ENCODE results near the gene ZNF544.

The ZNF544 gene

GRCh38 chr19:58291943-58292342, 63.2 kb downstream of the ZNF544 start:
- H3K79me2 ChIP-seq = peaks cover 16% of the 10 kb centered on the region
- TF ChIP-seq CTCF (IDR thresholded peaks at IDR 0.05) = no peak
- H2AFZ ChIP-seq = no peak overlapping the region
- no peak overlapping the region for H3K4me2 ChIP-seq (ENCODE audit: low read length)
- H3K36me3 ChIP-seq (ENCODE audit: control insufficient read depth, insufficient read depth, low read length) = no peaks in the 10 kb centered on the region
- H3K9me3 ChIP-seq (ENCODE audit: control insufficient read depth, low read length) = no peaks in the 10 kb centered on the region
- H3K27me3 ChIP-seq (ENCODE audit: control insufficient read depth, insufficient read depth, low read length) = no peaks in the 10 kb centered on the region
- H3K9ac ChIP-seq = no peak overlapping the region
- H3K4me3 ChIP-seq (ENCODE audit: low read depth, low read length) = no peak overlapping the region
- H3K27ac ChIP-seq = no peak overlapping the region
- no peaks in the 10 kb centered on the region for H3K4me1 ChIP-seq

GRCh38 chr19:58294743-58295374, 66.1 kb downstream of the ZNF544 start:
- H3K27me3 ChIP-seq (ENCODE audit: control insufficient read depth, insufficient read depth, low read length) = no peaks in the 10 kb centered on the region
- H3K36me3 ChIP-seq (ENCODE audit: control insufficient read depth, insufficient read depth, low read length) = no peaks in the 10 kb centered on the region
- H3K4me1 ChIP-seq = no peaks in the 10 kb centered on the region
- no peak overlapping the region for H3K4me3 ChIP-seq (ENCODE audit: low read depth, low read length)
- H2AFZ ChIP-seq = no peak overlapping the region
- TF ChIP-seq CTCF (IDR thresholded peaks at IDR 0.05) = no peak
- H3K9me3 ChIP-seq (ENCODE audit: control insufficient read depth, low read length) = no peaks in the 10 kb centered on the region
- H3K9ac ChIP-seq = no peak overlapping the region
- no peak overlapping the region for H3K27ac ChIP-seq
- no peak overlapping the region for H3K4me2 ChIP-seq (ENCODE audit: low read length)
- peaks cover 17% of the 10 kb centered on the region for H3K79me2 ChIP-seq

GRCh38 chr19:58296104-58296503, 67.4 kb downstream of the ZNF544 start:
- Histone ChIP-seq H3K27me3 (ENCODE audit: control insufficient read depth, insufficient read depth, low read length) (no peaks in the 10 kb centered on the region), H2AFZ (no peak overlapping the region), H3K4me3 (ENCODE audit: low read depth, low read length) (no peak overlapping the region), H3K27ac (no peak overlapping the region), H3K4me2 (ENCODE audit: low read length) (no peak overlapping the region), H3K9ac (no peak overlapping the region), H3K9me3 (ENCODE audit: control insufficient read depth, low read length) (no peaks in the 10 kb centered on the region), H3K36me3 (ENCODE audit: control insufficient read depth, insufficient read depth, low read length) (no peaks in the 10 kb centered on the region), H3K79me2 (peaks cover 21% of the 10 kb centered on the region), H3K4me1 (no peaks in the 10 kb centered on the region)
- no peak for TF ChIP-seq CTCF (IDR thresholded peaks at IDR 0.05)

GRCh38 chr19:58300620-58301019, 71.9 kb downstream of the ZNF544 start:
- Histone ChIP-seq H3K9me3 (ENCODE audit: control insufficient read depth, low read length) (no peaks in the 10 kb centered on the region), H3K9ac (no peak overlapping the region), H3K4me1 (no peaks in the 10 kb centered on the region), H3K27ac (no peak overlapping the region), H3K4me3 (ENCODE audit: low read depth, low read length) (no peak overlapping the region), H3K4me2 (ENCODE audit: low read length) (no peak overlapping the region), H3K36me3 (ENCODE audit: control insufficient read depth, insufficient read depth, low read length) (no peaks in the 10 kb centered on the region), H3K79me2 (peaks cover 18% of the 10 kb centered on the region), H2AFZ (no peak overlapping the region), H3K27me3 (ENCODE audit: control insufficient read depth, insufficient read depth, low read length) (no peaks in the 10 kb centered on the region)
- no peak for TF ChIP-seq CTCF (IDR thresholded peaks at IDR 0.05)

GRCh38 chr19:58304255-58304654, 75.5 kb downstream of the ZNF544 start:
- Histone ChIP-seq H3K4me1 (peaks cover 5% of the 10 kb centered on the region), H3K4me3 (ENCODE audit: low read depth, low read length) (no peak overlapping the region), H3K4me2 (ENCODE audit: low read length) (no peak overlapping the region), H2AFZ (peak overlapping the region; percentile 84), H3K9me3 (ENCODE audit: control insufficient read depth, low read length) (no peaks in the 10 kb centered on the region), H3K27me3 (ENCODE audit: control insufficient read depth, insufficient read depth, low read length) (no peaks in the 10 kb centered on the region), H3K79me2 (peaks cover 31% of the 10 kb centered on the region), H3K27ac (peak overlapping the region; percentile 71), H3K36me3 (ENCODE audit: control insufficient read depth, insufficient read depth, low read length) (no peaks in the 10 kb centered on the region), H3K9ac (no peak overlapping the region)
- no peak for TF ChIP-seq CTCF (IDR thresholded peaks at IDR 0.05)
